ENCODE results near the gene MTMR4. TPM values are rescaled to one million over a fixed set of nuclear protein-coding genes. Genes with fewer than 3 reads are reported as not detected.

Gene MTMR4
- polyA plus RNA-seq, 1 donor from 2014 or later, result 124 TPM

DNA sequence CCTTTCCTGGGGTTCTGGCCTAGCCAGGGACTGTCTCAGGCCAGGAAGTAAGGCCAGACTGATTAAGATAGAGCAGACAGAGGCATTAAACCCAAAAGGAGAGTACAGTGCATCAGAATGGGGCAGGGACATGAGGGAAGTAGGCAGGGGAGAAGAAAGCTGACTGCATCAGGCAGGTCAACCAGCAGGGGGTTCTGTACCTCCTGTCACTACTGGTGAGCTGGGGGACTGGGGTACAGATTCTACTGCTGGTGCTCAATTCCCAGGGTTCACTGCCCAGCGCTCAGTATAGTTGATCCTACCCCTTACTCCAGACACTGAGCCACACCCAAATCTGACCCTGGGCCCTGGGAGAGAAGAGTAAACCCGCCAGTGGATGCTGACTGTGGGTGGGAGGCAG lies 12.9 kb upstream of the MTMR4 start:
- Histone ChIP-seq H3K27me3 (ENCODE audit: insufficient read depth, low read depth, low read length) (peaks cover 14% of the 10 kb centered on the region), H2AFZ (ENCODE audit: low read depth, low read length) (no peak overlapping the region), H3K27ac (ENCODE audit: low read length) (no peak overlapping the region), H3K4me2 (ENCODE audit: low read length) (no peak overlapping the region), H3K9me3 (ENCODE audit: low read length) (no peaks in the 10 kb centered on the region), H4K20me1 (ENCODE audit: insufficient read depth) (no peaks in the 10 kb centered on the region), H3K9ac (ENCODE audit: low read length) (no peak overlapping the region), H3K4me3 (ENCODE audit: low read length) (no peak overlapping the region), H3K9me2 (ENCODE audit: insufficient read depth, low read length) (no peaks in the 10 kb centered on the region), H3K36me3 (ENCODE audit: insufficient read depth, low read length) (no peaks in the 10 kb centered on the region), H3K79me2 (replicated peaks; ENCODE audit: insufficient read depth, low read length) (no peaks in the 10 kb centered on the region), H3F3A (ENCODE audit: insufficient read depth, low read length, poor library complexity, severe bottlenecking) (no peaks in the 10 kb centered on the region)
- TF ChIP-seq MXI1 (conservative IDR thresholded peaks at IDR 0.05; ENCODE audit: poor library complexity, severe bottlenecking) (no peak), RAD21 (conservative IDR thresholded peaks at IDR 0.05) (no peak), POLR2AphosphoS5 (IDR thresholded peaks at IDR 0.05) (no peak), SMC3 (conservative IDR thresholded peaks at IDR 0.05; ENCODE audit: poor library complexity) (no peak), EP300 (conservative IDR thresholded peaks at IDR 0.05; ENCODE audit: poor library complexity, severe bottlenecking) (no peak), TAF1 (IDR thresholded peaks at IDR 0.05; ENCODE audit: low read depth) (no peak), EZH2 (IDR thresholded peaks at IDR 0.05; ENCODE audit: borderline replicate concordance, insufficient read depth, low read length, poor library complexity, severe bottlenecking) (no peak)
- TF ChIP-seq, protein P1, sequence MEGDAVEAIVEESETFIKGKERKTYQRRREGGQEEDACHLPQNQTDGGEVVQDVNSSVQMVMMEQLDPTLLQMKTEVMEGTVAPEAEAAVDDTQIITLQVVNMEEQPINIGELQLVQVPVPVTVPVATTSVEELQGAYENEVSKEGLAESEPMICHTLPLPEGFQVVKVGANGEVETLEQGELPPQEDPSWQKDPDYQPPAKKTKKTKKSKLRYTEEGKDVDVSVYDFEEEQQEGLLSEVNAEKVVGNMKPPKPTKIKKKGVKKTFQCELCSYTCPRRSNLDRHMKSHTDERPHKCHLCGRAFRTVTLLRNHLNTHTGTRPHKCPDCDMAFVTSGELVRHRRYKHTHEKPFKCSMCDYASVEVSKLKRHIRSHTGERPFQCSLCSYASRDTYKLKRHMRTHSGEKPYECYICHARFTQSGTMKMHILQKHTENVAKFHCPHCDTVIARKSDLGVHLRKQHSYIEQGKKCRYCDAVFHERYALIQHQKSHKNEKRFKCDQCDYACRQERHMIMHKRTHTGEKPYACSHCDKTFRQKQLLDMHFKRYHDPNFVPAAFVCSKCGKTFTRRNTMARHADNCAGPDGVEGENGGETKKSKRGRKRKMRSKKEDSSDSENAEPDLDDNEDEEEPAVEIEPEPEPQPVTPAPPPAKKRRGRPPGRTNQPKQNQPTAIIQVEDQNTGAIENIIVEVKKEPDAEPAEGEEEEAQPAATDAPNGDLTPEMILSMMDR (IDR thresholded peaks at IDR 0.05; ENCODE audit: poor library complexity, severe bottlenecking), result no peak
- TF ChIP-seq, protein P2, sequence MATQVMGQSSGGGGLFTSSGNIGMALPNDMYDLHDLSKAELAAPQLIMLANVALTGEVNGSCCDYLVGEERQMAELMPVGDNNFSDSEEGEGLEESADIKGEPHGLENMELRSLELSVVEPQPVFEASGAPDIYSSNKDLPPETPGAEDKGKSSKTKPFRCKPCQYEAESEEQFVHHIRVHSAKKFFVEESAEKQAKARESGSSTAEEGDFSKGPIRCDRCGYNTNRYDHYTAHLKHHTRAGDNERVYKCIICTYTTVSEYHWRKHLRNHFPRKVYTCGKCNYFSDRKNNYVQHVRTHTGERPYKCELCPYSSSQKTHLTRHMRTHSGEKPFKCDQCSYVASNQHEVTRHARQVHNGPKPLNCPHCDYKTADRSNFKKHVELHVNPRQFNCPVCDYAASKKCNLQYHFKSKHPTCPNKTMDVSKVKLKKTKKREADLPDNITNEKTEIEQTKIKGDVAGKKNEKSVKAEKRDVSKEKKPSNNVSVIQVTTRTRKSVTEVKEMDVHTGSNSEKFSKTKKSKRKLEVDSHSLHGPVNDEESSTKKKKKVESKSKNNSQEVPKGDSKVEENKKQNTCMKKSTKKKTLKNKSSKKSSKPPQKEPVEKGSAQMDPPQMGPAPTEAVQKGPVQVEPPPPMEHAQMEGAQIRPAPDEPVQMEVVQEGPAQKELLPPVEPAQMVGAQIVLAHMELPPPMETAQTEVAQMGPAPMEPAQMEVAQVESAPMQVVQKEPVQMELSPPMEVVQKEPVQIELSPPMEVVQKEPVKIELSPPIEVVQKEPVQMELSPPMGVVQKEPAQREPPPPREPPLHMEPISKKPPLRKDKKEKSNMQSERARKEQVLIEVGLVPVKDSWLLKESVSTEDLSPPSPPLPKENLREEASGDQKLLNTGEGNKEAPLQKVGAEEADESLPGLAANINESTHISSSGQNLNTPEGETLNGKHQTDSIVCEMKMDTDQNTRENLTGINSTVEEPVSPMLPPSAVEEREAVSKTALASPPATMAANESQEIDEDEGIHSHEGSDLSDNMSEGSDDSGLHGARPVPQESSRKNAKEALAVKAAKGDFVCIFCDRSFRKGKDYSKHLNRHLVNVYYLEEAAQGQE (IDR thresholded peaks at IDR 0.05; ENCODE audit: borderline replicate concordance), result no peak

DNA sequence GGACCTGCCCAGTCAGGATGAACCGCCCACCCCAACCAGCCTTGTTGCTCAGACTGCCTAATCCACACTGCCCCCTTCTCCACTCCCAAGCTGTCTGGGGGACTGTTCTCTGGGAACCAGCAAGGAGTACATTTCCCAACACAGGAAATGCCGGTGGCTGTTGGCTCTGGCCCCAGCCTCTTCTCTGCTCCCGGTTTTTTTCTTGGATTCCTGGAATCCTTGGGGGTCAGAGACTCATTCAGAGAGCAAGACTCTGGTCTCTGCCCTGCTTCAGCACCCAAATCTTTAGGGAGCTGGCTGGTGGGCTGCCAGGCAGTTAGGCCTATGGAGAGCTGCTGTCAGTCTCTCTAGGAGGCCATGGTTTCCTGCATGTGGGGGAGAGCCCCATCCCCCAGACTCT lies 10.8 kb upstream of the MTMR4 start:
- no peak overlapping the region for H3K4me2 ChIP-seq (ENCODE audit: low read length)
- no peaks in the 10 kb centered on the region for H4K20me1 ChIP-seq (ENCODE audit: insufficient read depth)
- no peaks in the 10 kb centered on the region for H3F3A ChIP-seq (ENCODE audit: insufficient read depth, low read length, poor library complexity, severe bottlenecking)
- H2AFZ ChIP-seq (ENCODE audit: low read depth, low read length), result no peak overlapping the region
- H3K9me2 ChIP-seq (ENCODE audit: insufficient read depth, low read length), result no peaks in the 10 kb centered on the region
- no peaks in the 10 kb centered on the region for H3K27me3 ChIP-seq (ENCODE audit: insufficient read depth, low read depth, low read length)
- H3K4me3 ChIP-seq (ENCODE audit: low read length), result no peak overlapping the region
- no peaks in the 10 kb centered on the region for H3K36me3 ChIP-seq (ENCODE audit: insufficient read depth, low read length)
- no peak overlapping the region for H3K9ac ChIP-seq (ENCODE audit: low read length)
- TF ChIP-seq, protein P1 (IDR thresholded peaks at IDR 0.05; ENCODE audit: poor library complexity, severe bottlenecking), result no peak
- TF ChIP-seq RAD21 (conservative IDR thresholded peaks at IDR 0.05) (no peak), MXI1 (conservative IDR thresholded peaks at IDR 0.05; ENCODE audit: poor library complexity, severe bottlenecking) (no peak), EZH2 (IDR thresholded peaks at IDR 0.05; ENCODE audit: borderline replicate concordance, insufficient read depth, low read length, poor library complexity, severe bottlenecking) (no peak), POLR2AphosphoS5 (IDR thresholded peaks at IDR 0.05) (no peak), EP300 (conservative IDR thresholded peaks at IDR 0.05; ENCODE audit: poor library complexity, severe bottlenecking) (no peak), TAF1 (IDR thresholded peaks at IDR 0.05; ENCODE audit: low read depth) (no peak), SMC3 (conservative IDR thresholded peaks at IDR 0.05; ENCODE audit: poor library complexity) (no peak)
- TF ChIP-seq, protein P2 (IDR thresholded peaks at IDR 0.05; ENCODE audit: borderline replicate concordance), result no peak
- H3K79me2 ChIP-seq (replicated peaks; ENCODE audit: insufficient read depth, low read length), result no peaks in the 10 kb centered on the region
- H3K9me3 ChIP-seq (ENCODE audit: low read length), result no peaks in the 10 kb centered on the region
- no peak overlapping the region for H3K27ac ChIP-seq (ENCODE audit: low read length)

All from neural cell (in vitro differentiated cells).